Camera-type eye (tissue), 1 donor: ENCODE measurements around the gene GNB5. TPM values are rescaled to one million over a fixed set of nuclear protein-coding genes. Genes with fewer than 3 reads are reported as not detected.

Experiments used
- total RNA-seq: library from RNA; depleted of rRNA; stranded (reverse); fragments of >200 nt; gene quantifications from one replicate; pipeline ENCODE4 v1.2.3, GENCODE V29; 2014

Gene GNB5
- 88.6 TPM for total RNA-seq

DNA sequence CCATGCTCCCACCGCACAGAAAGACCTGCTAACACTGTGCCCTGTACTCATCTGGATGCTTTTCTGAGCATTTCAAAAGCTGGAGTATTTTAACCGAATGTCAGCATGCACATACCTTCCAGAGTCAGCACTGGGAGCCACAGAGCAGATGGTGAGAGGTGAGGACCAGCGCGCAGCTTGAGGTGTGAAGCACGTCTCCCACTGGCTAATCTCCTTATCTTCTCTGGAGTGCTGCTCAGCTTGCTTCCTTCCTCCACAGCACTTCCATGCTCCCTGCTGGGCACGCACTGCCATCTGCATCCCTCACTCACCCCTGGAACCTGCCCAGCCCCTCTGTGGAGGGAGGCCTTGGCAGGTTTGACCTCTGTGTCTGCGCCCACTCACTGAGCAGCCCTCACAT lies at the start of gene GNB5:
Gene GNB5 (minus strand): TSS at position 186 of the 400 bp plus-strand sequence. CDS start 6,716 bp downstream, outside the sequence.

Other genes starting within 250 kb of the GNB5 start
- 45.1 TPM for gene LEO1, start 219.6 kb downstream of the GNB5 start, total RNA-seq
- gene MAPK6, start 172.2 kb downstream of the GNB5 start, total RNA-seq: 58.4 TPM
- gene BCL2L10, start 78.6 kb downstream of the GNB5 start, total RNA-seq: not detected
- 18.4 TPM for gene MYO5C, start 104.4 kb upstream of the GNB5 start, total RNA-seq